Left ventricle myocardium superior (tissue), 1 donor: ENCODE results near the gene FOXN1. TPM values are rescaled to one million over a fixed set of nuclear protein-coding genes. Genes with fewer than 3 reads are reported as not detected.

Experiments used
- ATAC-seq: fragments of 200-7000 bp; cut with Tn5 transposase; one replicate; pipeline ENCODE4 v1.9.1; 2020; ENCODE audit warnings: mild to moderate bottlenecking, moderate library complexity
- DNase-seq: peaks from one replicate; pipeline ENCODE4 v3.0.0-alpha.2; 2020
- intact Hi-C: fragments of 100-400 bp; cut with micrococcal nuclease; formaldehyde crosslinking; loops from one replicate; pipeline ENCODE4 v1.11.0; 2022
- total RNA-seq: library from RNA; stranded (reverse); fragmentation: NEBNext Ultra II Directional; extraction: Animal tissue kit (Norgen Biotek cat#: 25700); gene quantifications from one replicate; pipeline ENCODE4 v1.2.1, GENCODE V29; 2021
- donor health status: DM: no; HTN: yes; CAD: no; lungs with severe emphysema.

FOXN1 gene
- total RNA-seq, 1 donor from 2014 or later = not detected

GRCh38 chr17:28475151-28475900 lies 30.8 kb upstream of the FOXN1 start:
- intact Hi-C loops = no loop called here

DNA sequence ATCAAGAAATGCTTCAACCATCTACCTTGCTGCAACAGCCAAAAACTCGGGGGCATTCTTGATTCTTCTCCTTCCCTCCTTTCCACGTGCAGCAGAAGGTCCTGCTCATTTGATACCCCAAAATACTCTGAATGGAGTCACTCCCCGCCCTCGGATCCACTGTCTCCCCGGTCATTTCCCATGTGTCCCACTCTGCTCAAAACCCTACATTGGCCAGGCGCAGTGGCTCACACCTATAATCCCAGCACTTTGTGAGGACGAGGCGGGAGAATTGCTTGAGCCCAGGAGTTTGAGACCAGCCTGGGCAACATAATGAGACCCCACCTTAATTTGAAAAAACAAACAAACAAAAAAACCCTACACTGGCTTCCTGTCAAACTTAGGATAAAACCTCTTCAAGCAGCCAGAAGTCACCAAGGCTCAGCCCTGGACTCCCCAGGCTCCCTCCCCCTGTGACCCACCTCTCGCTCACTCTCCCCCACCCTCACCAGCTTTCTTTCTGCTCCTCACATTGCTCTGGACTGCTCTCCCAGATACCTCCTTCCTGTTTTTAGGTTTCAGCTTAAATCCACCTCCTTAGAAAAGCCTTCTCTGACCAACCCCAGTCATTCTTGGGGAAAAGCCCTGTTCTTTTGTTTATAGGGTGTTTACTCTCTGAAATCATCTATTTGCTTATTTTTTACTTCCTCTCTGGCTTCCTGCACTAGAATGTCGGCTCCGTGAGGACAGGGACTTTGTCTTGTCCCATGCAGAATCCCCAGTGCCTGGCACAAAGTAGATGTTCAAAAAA lies 29.9 kb upstream of the FOXN1 start:
- intact Hi-C loops = no loop called here
- ATAC-seq = no peak
- DNase-seq = no peak

More at GRCh38 chr17:28475151-28475900, 30.8 kb upstream of the FOXN1 start:
- DNase-seq (no peak), ATAC-seq (no peak)

- intact Hi-C loops = no loop called here
- ATAC-seq (no peak), DNase-seq (no peak)
Measured at GRCh38 chr17:28477928-28478327, 28.2 kb upstream of the FOXN1 start.

GRCh38 chr17:28478712-28479615 lies 27.2 kb upstream of the FOXN1 start:
- no peak for DNase-seq
- no peak for ATAC-seq
- intact Hi-C loops = no loop called here

DNA sequence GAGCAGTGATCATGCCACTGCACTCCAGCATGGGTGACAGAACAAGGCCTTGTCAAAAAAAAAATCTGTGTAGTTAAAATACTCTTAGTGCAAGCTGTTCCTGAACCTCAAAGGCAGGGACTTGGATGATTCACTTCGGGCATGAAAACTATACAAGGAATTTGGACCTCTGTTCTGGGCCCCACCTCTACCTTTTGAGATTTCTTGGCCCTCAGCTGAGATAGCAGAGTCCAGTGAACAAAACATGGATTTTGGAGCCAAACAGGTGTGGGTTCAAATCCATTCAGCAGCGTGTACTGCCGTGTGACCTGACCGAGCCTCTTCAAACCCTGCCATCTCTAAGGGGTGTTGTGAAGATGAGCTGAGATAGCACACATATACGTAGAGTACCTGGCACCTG lies 25.9 kb upstream of the FOXN1 start:
- intact Hi-C loops = no loop called here
- DNase-seq = no peak
- ATAC-seq = no peak

GRCh38 chr17:28480799-28481571 lies 25.2 kb upstream of the FOXN1 start:
- no peak for ATAC-seq
- intact Hi-C loops = no loop called here
- DNase-seq = no peak

- no peak for ATAC-seq
- intact Hi-C loops = no loop called here
Measured at GRCh38 chr17:28482551-28483199, 23.5 kb upstream of the FOXN1 start.

DNA sequence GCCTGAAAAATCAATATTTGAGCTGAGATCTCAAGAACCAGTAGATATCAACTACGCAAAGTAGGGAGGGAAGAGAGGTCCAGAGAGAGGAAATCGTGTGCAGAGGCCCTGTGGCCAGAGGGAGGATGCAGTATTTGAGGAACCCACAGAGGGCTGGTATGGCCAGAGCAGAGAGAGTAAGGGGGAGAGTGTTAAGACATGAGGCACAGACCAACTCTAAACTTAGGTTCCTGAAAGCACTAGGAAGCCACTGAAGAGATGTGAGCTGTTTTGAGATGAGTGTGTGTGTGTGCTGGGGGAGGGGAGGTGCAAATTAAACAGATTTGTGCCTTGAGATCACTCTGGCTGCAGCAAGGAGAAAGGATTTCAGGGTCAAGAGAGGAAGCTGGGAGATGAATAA lies 21.9 kb upstream of the FOXN1 start:
- ATAC-seq = no peak
- no peak for DNase-seq
- intact Hi-C loops = no loop called here

More at GRCh38 chr17:28482551-28483199, 23.5 kb upstream of the FOXN1 start:
- no peak for DNase-seq

GRCh38 chr17:28485049-28485448 lies 21.1 kb upstream of the FOXN1 start:
- intact Hi-C loops = no loop called here
- no peak for ATAC-seq
- DNase-seq = no peak

DNA sequence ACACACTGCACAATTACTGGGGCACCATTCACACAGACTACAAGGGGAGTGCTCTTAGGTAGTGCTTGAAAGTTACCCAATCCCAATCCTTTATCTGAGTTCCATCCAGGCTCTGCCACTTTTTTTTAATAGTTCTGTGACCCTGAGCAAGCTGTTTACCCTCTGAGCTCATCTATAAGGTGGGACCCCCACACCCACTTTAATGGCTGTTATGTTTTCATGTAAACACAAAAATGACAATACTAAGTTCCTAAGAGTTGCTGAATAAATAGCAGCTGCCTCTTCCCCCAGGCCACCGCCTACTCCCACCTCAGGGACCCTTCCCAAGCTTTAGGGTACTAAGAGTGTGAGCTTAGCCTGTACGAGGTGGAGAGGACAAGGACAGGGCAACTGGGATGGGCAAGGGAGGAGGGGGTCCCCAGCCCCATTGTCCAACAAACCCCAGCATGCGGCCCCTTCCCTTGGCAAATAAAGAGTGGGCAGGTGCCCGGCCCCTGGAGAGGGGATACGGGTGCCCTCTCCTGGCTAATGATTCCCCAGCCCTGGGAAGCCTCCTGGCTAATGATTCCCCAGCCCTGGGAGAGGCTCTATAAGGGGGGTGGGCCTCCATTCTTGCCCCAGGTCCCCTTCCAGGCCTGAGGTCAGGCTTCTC lies 18.1 kb upstream of the FOXN1 start:
- ATAC-seq = no peak
- intact Hi-C loops = no loop called here

GRCh38 chr17:28488533-28489276 lies 17.4 kb upstream of the FOXN1 start:
- DNase-seq (no peak), ATAC-seq (no peak)
- intact Hi-C loops = no loop called here

More for the DNA sequence above, 18.1 kb upstream of the FOXN1 start:
- DNase-seq = no peak

DNA sequence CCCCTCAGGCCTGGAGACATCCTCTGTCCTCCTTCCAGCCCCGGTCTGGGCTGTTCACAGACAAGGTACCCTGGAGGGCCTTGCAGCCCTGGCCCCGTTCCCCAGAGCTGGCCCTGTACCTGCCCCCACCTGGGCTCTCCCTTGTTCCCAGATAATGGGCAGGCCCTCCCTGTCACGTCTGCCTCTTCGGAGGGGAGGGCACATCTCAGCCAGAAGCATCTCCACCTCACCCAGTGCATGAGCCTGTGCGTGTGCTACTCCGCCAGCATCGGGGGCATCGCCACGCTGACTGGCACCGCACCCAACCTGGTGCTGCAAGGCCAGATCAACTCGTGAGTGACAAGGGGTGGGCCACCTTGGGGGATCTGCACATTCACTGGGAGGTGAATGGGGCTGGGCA lies 14.9 kb upstream of the FOXN1 start:
- intact Hi-C loops = no loop called here

GRCh38 chr17:28491860-28492259 lies 14.3 kb upstream of the FOXN1 start:
- DNase-seq = no peak
- intact Hi-C loops = no loop called here
- ATAC-seq = no peak

More for the DNA sequence above, 14.9 kb upstream of the FOXN1 start:
- no peak for ATAC-seq
- no peak for DNase-seq

- intact Hi-C loops = no loop called here
- ATAC-seq = no peak
- DNase-seq = no peak
Measured at GRCh38 chr17:28492352-28493310, 13.5 kb upstream of the FOXN1 start.

GRCh38 chr17:28493460-28493859 lies 12.7 kb upstream of the FOXN1 start:
- DNase-seq (no peak), ATAC-seq (no peak)
- intact Hi-C loops = no loop called here
